ENCODE data around the gene HGS. TPM values are rescaled to one million over a fixed set of nuclear protein-coding genes. Genes with fewer than 3 reads are reported as not detected.

The HGS gene
- total RNA-seq, 1 experiment from 2014 or later = 187 TPM

- no peak overlapping the region for H3K4me3 ChIP-seq (ENCODE audit: low read depth, low read length, poor library complexity, severe bottlenecking)
- H3K4me1 ChIP-seq (ENCODE audit: insufficient read depth, low read length, poor library complexity, severe bottlenecking) = no peaks in the 10 kb centered on the region
- H3K36me3 ChIP-seq (ENCODE audit: insufficient read depth, low read length, poor library complexity, severe bottlenecking) = peaks cover 24% of the 10 kb centered on the region
- TF ChIP-seq CTCF (conservative IDR thresholded peaks at IDR 0.05; ENCODE audit: low read depth, low read length) (no peak), EZH2 (IDR thresholded peaks at IDR 0.05; ENCODE audit: borderline replicate concordance, low read depth, low read length, poor library complexity, severe bottlenecking) (no peak)
- H3K9me3 ChIP-seq (ENCODE audit: low read depth, low read length, poor library complexity, severe bottlenecking) = no peaks in the 10 kb centered on the region
- DNase-seq (ENCODE audit: low spot score) = no peak
- intact Hi-C loops (cut with micrococcal nuclease; ENCODE audit: unreplicated experiment) = no loop called here
- ChIA-PET CTCF (no interaction called here), POLR2A (ENCODE audit: low non-redundant PET) (no interaction called here)
- no TSS peak for BruUV-seq (replicated peaks)
- no peaks in the 10 kb centered on the region for H3K27me3 ChIP-seq (replicated peaks; ENCODE audit: insufficient read depth, low read depth, low read length, poor library complexity)
- no peak overlapping the region for H3K27ac ChIP-seq (ENCODE audit: low read depth, low read length, poor library complexity, severe bottlenecking)
These were observed 33.4 kb downstream of the HGS start for GRCh38 chr17:81717049-81717765.

GRCh38 chr17:81717766-81718089 lies 33.9 kb downstream of the HGS start:
- intact Hi-C loops (cut with micrococcal nuclease; ENCODE audit: unreplicated experiment) = no loop called here
- Histone ChIP-seq H3K36me3 (ENCODE audit: insufficient read depth, low read length, poor library complexity, severe bottlenecking) (peaks cover 24% of the 10 kb centered on the region), H3K27ac (ENCODE audit: low read depth, low read length, poor library complexity, severe bottlenecking) (no peak overlapping the region), H3K4me3 (ENCODE audit: low read depth, low read length, poor library complexity, severe bottlenecking) (no peak overlapping the region), H3K9me3 (ENCODE audit: low read depth, low read length, poor library complexity, severe bottlenecking) (no peaks in the 10 kb centered on the region), H3K27me3 (replicated peaks; ENCODE audit: insufficient read depth, low read depth, low read length, poor library complexity) (no peaks in the 10 kb centered on the region), H3K4me1 (ENCODE audit: insufficient read depth, low read length, poor library complexity, severe bottlenecking) (peaks cover 3% of the 10 kb centered on the region)
- BruUV-seq (replicated peaks) = no TSS peak
- DNase-seq (ENCODE audit: low spot score) = no peak
- POLR2A ChIA-PET (ENCODE audit: low non-redundant PET) = no interaction called here
- CTCF ChIA-PET = no interaction called here
- TF ChIP-seq CTCF (conservative IDR thresholded peaks at IDR 0.05; ENCODE audit: low read depth, low read length) (no peak), EZH2 (IDR thresholded peaks at IDR 0.05; ENCODE audit: borderline replicate concordance, low read depth, low read length, poor library complexity, severe bottlenecking) (no peak)

GRCh38 chr17:81719410-81720266 lies 35.8 kb downstream of the HGS start:
- no peak overlapping the region for H3K27ac ChIP-seq (ENCODE audit: low read depth, low read length, poor library complexity, severe bottlenecking)
- TF ChIP-seq CTCF (conservative IDR thresholded peaks at IDR 0.05; ENCODE audit: low read depth, low read length) (no peak), EZH2 (IDR thresholded peaks at IDR 0.05; ENCODE audit: borderline replicate concordance, low read depth, low read length, poor library complexity, severe bottlenecking) (no peak)
- no peak overlapping the region for H3K4me3 ChIP-seq (ENCODE audit: low read depth, low read length, poor library complexity, severe bottlenecking)
- peaks cover 11% of the 10 kb centered on the region for H3K4me1 ChIP-seq (ENCODE audit: insufficient read depth, low read length, poor library complexity, severe bottlenecking)
- POLR2A ChIA-PET (ENCODE audit: low non-redundant PET) = interaction anchor here (0.5 kb wide), 1 partner anchor 20 kb away, joined by 9 read pairs; no protein-coding TSS in a partner anchor
- no peak for DNase-seq (ENCODE audit: low spot score)
- no TSS peak for BruUV-seq (replicated peaks)
- H3K36me3 ChIP-seq (ENCODE audit: insufficient read depth, low read length, poor library complexity, severe bottlenecking) = peaks cover 17% of the 10 kb centered on the region
- CTCF ChIA-PET = no interaction called here
- intact Hi-C loops (cut with micrococcal nuclease; ENCODE audit: unreplicated experiment) = no loop called here
- no peaks in the 10 kb centered on the region for H3K9me3 ChIP-seq (ENCODE audit: low read depth, low read length, poor library complexity, severe bottlenecking)
- H3K27me3 ChIP-seq (replicated peaks; ENCODE audit: insufficient read depth, low read depth, low read length, poor library complexity) = no peaks in the 10 kb centered on the region

Data from A673 (cell line).